C4-2B (cell line): ENCODE data around the gene PRR7.
A peak's percentile ranks its signal among the peaks of the same experiment; 100 is the strongest.

ENCODE experiments used
- H3K27ac ChIP-seq: fragments of 450-650 bp; 2 replicates; pipeline ENCODE4 v1.5.1; 2017
- ZFX ChIP-seq: fragments of 450-650 bp; IDR thresholded peaks from 2 replicates; pipeline ENCODE4 v1.6.1; 2017
- TF ChIP-seq, protein P1 (sequence below): fragments of 450-650 bp; conservative IDR thresholded peaks from 2 replicates; pipeline ENCODE4 v1.5.1; 2017; ENCODE audit warnings: mild to moderate bottlenecking

Gene PRR7, protein sequence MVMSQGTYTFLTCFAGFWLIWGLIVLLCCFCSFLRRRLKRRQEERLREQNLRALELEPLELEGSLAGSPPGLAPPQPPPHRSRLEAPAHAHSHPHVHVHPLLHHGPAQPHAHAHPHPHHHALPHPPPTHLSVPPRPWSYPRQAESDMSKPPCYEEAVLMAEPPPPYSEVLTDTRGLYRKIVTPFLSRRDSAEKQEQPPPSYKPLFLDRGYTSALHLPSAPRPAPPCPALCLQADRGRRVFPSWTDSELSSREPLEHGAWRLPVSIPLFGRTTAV

DNA sequence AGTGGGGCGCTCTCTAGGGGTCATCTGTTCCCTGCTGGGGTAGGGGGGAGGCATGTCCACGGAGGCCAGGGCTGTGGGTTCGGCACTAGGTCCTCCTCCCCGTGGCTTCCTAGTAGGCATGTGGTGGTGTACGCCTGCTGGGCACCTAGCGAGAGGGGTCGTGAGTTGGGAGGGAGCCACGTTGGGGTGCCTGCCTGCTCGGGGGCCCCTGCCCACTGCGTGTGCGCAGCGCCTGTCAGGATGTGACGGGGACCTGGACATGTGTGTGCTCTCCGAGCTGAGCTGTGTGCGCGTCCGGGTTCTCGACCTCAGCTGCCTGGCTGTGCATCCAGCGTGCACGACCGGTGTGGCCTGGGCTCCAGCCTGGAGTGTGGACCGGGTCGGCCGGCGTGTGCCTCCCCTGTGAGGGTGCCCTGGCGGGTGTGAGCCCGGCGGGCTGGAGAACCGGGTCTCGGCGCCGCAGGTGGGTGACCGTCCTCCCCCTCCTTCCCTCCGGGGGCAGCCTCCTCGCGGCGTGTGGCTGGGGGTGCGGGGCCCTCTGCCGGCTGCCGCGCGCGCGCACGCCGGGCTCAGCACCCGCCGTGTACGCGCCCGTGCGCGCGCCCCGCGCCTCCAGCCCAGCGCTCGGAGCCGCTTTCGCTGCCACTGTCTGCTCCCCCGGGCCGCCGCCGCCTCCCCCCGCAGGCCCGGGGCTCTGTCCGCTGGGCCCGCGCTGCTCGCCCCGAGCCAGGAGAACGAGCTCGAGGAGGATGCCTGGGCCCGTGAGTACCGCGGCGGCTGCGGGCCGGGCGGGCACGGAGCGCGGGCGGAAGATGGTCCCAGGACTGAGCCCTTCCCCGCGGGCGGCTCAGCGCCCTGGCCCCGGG lies at the start of gene PRR7:
PRR7 (plus strand) TSS at position 615 of the 866 bp plus-strand sequence. CDS start 8,254 bp downstream, outside the sequence.
- TF ChIP-seq, protein P1, sequence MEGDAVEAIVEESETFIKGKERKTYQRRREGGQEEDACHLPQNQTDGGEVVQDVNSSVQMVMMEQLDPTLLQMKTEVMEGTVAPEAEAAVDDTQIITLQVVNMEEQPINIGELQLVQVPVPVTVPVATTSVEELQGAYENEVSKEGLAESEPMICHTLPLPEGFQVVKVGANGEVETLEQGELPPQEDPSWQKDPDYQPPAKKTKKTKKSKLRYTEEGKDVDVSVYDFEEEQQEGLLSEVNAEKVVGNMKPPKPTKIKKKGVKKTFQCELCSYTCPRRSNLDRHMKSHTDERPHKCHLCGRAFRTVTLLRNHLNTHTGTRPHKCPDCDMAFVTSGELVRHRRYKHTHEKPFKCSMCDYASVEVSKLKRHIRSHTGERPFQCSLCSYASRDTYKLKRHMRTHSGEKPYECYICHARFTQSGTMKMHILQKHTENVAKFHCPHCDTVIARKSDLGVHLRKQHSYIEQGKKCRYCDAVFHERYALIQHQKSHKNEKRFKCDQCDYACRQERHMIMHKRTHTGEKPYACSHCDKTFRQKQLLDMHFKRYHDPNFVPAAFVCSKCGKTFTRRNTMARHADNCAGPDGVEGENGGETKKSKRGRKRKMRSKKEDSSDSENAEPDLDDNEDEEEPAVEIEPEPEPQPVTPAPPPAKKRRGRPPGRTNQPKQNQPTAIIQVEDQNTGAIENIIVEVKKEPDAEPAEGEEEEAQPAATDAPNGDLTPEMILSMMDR: no peak
- peak; percentile 49; the same call in 1 of the 2 replicates for TF ChIP-seq ZFX
- H3K27ac ChIP-seq: peak within 1 kb of the TSS; percentile 94

DNA sequence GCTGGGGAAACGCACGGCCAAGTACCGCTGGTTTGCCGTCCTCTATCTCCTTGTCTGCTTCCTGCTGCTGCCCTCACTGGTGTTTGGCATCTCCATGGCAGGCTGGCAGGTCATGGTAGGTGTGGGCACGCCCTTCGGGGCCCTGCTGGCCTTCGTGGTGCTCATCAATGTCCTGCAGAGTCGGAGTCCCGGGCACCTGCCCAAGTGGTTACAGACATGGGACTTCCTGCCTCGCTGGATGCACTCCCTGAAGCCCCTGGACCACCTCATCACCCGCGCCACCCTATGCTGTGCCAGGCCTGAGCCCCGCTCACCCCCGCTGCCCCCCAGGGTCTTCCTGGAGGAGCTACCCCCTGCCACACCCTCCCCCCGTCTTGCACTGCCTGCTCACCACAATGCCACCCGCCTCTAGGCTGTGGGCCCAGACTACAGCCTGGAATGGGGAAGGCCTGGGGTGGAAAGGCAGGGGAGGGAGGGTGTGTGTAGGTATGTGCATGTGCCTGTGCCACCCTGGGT lies 48.7 kb upstream of the PRR7 start:
- TF ChIP-seq, protein P1: no peak
- TF ChIP-seq ZFX: no peak
- H3K27ac ChIP-seq: no peak overlapping the region

DNA sequence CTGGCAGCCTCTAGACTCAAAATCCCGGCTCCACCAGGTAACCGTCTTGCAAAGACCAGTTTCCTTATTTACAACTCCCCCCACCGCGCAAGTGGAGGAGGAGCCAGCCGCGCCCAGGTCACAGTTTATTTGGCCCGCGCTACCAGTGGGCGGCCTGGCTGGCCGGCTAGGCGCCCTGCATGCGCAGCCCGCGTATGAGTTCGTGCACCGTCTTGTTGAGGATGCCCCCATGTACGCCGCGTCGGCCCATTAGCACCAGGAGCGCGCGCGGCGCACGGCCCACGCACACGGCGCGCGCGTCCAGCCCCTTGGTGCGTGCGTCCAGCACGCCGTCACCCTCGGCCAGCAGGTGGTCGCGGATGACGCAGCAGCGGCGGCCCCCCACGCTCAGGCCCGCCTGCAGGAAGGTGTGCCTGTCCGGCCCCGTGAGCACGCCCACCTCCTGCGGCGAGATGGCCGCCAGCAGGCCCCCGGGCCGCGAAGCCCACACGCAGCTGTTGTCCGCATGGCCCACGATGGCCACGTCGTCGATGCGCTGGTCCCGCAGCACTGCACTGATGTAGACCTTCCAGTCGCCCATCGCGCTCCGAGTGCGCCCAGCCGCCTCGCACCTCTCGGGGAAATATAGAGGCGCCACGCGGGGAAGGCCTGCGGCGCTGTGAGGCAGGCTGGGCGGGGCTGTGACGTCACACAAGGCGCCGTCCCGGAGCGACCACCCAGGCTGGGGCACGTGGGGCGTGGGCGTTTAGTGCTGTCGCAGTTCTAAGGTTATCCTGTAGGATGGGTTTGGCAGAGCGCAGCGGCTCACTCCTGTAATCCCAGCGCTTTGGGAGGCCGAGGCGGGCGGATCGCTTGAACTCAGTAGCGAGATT lies 46.4 kb upstream of the PRR7 start, which contains the start of gene PFN3:
PFN3 (minus strand) TSS at position 665 of the 872 bp plus-strand sequence; CDS start at position 580, 85 bp downstream.
- no peak for TF ChIP-seq ZFX
- TF ChIP-seq, protein P1: no peak
- peak within 1 kb of the TSS; percentile 96 for H3K27ac ChIP-seq

DNA sequence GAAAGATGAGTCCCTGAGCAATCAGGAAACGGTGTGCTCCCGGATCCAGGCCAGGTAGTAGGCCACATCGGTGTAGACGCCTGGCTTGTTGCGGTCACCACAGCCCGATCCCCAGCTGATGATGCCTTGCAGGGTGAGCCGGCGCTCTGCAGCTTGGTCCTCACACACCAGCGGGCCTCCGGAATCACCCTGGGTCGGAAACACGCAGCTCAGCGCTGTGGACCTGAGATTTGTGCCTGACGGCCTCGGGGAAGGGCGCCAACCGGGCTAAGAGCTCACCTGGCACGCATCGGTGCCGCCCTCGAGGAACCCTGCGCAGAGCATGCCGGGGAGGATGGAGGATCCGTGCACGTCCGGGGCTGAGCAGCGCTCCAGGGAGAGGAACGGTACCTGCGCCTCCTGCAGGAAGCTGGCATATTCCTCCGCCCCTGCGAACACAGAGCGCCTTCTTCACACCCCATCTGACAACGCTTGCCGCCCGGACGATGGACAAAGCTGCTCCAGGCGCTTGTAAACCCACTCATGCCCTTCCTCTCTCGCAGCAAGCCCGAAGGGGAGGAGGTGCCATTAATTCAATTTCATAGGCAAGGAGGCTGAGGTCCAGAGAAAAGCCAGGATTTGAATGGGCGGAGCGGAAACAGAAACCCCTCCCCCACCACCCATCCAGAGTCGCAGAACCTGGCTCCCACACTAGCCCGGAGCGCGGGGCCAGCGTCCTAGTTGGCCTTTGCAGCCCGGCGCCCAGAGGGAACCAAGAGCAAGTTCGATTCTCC lies 44.2 kb upstream of the PRR7 start:
- peak; percentile 73; the same call in 1 of the 2 replicates for TF ChIP-seq ZFX
- TF ChIP-seq, protein P1: peak; percentile 75
- H3K27ac ChIP-seq: peak overlapping the region; percentile 96

DNA sequence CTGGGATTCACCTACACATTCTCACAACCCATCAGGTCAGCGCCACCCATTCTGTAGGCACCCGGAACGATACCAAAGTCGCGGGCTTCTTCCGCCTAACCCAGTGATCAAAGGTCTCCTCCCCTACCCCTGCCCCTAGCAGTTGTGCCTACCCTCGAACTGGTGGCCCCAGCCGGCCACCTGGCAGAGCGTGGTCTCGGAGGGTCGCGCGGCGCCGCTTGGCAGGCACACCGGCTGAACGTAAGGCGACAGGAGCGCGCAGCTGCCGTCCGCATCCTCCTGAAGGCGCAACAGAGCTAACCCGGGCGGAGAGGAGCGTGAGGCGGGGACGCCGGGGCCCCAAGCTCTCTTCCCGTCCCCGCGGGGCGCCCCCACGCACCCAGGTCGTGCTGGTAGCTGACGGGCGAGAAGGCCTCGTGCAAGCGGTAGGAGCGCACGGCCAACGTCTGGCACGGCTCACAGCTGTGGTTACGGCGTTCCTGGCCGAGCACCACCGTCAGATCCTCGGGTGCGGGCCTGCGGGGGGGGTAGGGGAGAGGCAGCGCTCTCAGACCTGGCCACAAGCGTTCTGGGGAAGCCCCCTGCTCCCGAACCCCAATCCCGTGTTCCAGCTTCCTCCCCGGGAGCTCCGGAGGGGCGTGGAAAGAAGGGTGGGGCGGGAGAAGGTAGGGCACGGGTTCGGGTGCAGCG lies 43.4 kb upstream of the PRR7 start:
- peak; percentile 75; the same call in 1 of the 2 replicates for TF ChIP-seq ZFX
- TF ChIP-seq, protein P1: no peak
- peak overlapping the region; percentile 96 for H3K27ac ChIP-seq
